GM23338 (cell line): ENCODE results near the gene RNF31. TPM values are rescaled to one million over a fixed set of nuclear protein-coding genes. Genes with fewer than 3 reads are reported as not detected.

ENCODE experiments used
- ATAC-seq: fragments of 200-7000 bp; cut with Tn5 transposase; 3 replicates; pipeline ENCODE4 v1.9.1; 2020
- DNase-seq: peaks from one replicate; pipeline ENCODE4 v3.0.0-alpha.2; 2015; ENCODE audit warnings: low spot score
- H2AFZ ChIP-seq: fragments of 200-600 bp; sonication (generic); 2 replicates; pipeline ENCODE4 v1.8.0; 2016; ENCODE audit warnings: antibody characterized with exemption, mild to moderate bottlenecking, moderate library complexity
- H3F3A ChIP-seq: fragments of 200-600 bp; sonication (generic); replicated peaks from 2 replicates; pipeline ENCODE4 v1.8.0; 2017; ENCODE audit warnings: antibody characterized with exemption, mixed run types, low read depth
- H3K27ac ChIP-seq: fragments of 200-600 bp; sonication (generic); 2 replicates; pipeline ENCODE4 v1.6.1; 2016; ENCODE audit warnings: low read depth
- H3K27me3 ChIP-seq: fragments of 200-600 bp; sonication (generic); 2 replicates; pipeline ENCODE4 v1.8.0; 2016; ENCODE audit warnings: mild to moderate bottlenecking, mixed run types, moderate library complexity; ENCODE audit not compliant: insufficient read depth
- H3K36me3 ChIP-seq: fragments of 200-600 bp; sonication (generic); 2 replicates; pipeline ENCODE4 v1.8.0; 2016; ENCODE audit warnings: mild to moderate bottlenecking; ENCODE audit not compliant: insufficient read depth
- H3K4me1 ChIP-seq: fragments of 200-600 bp; sonication (generic); 2 replicates; pipeline ENCODE4 v1.8.0; 2016; ENCODE audit warnings: mild to moderate bottlenecking, moderate library complexity; ENCODE audit not compliant: insufficient read depth
- H3K4me2 ChIP-seq: fragments of 200-600 bp; sonication (generic); 2 replicates; pipeline ENCODE4 v1.7.1; 2017; ENCODE audit warnings: mixed run types
- H3K4me3 ChIP-seq: fragments of 200-600 bp; sonication (generic); 2 replicates; pipeline ENCODE4 v1.6.1; 2016; ENCODE audit warnings: mixed run types
- H3K79me2 ChIP-seq: fragments of 200-600 bp; sonication (generic); replicated peaks from 2 replicates; pipeline ENCODE4 v1.8.0; 2017; ENCODE audit warnings: mild to moderate bottlenecking; ENCODE audit not compliant: insufficient read depth
- H3K9me2 ChIP-seq: fragments of 200-600 bp; sonication (generic); 2 replicates; pipeline ENCODE4 v1.8.0; 2017; ENCODE audit not compliant: insufficient read depth
- H4K20me1 ChIP-seq: fragments of 200-600 bp; sonication (generic); replicated peaks from 2 replicates; pipeline ENCODE4 v1.8.0; 2017; ENCODE audit warnings: mild to moderate bottlenecking; ENCODE audit not compliant: insufficient read depth
- H3K27ac Mint-ChIP-seq: 2 replicates; pipeline ENCODE4 v1.8.0; 2020; ENCODE audit warnings: inconsistent platforms, mild to moderate bottlenecking, moderate library complexity, mixed read lengths
- H3K27me3 Mint-ChIP-seq: 3 replicates; pipeline ENCODE4 v1.8.0; 2022; ENCODE audit warnings: low read depth, mild to moderate bottlenecking, moderate library complexity, mixed read lengths, inconsistent platforms; ENCODE audit not compliant: insufficient read depth, poor library complexity
- H3K36me3 Mint-ChIP-seq: 3 replicates; pipeline ENCODE4 v1.8.0; 2021; ENCODE audit warnings: low read depth, mild to moderate bottlenecking, inconsistent platforms, moderate library complexity, mixed read lengths
- H3K4me1 Mint-ChIP-seq: 3 replicates; pipeline ENCODE4 v1.8.0; 2020; ENCODE audit warnings: mild to moderate bottlenecking, inconsistent platforms, mixed read lengths
- H3K4me3 Mint-ChIP-seq: 3 replicates; pipeline ENCODE4 v1.8.0; 2021; ENCODE audit warnings: moderate library complexity, mild to moderate bottlenecking, inconsistent platforms, mixed read lengths
- H3K9me3 Mint-ChIP-seq: 3 replicates; pipeline ENCODE4 v1.8.0; 2020; ENCODE audit warnings: moderate library complexity, mild to moderate bottlenecking, inconsistent platforms, mixed read lengths
- EZH2 ChIP-seq: fragments of 200-600 bp; sonication (generic); IDR thresholded peaks from one replicate; pipeline ENCODE4 v1.8.0; 2017; ENCODE audit warnings: antibody characterized with exemption, mild to moderate bottlenecking, low read depth; ENCODE audit not compliant: unreplicated experiment
- EZH2phosphoT487 ChIP-seq: fragments of 200-600 bp; sonication (generic); IDR thresholded peaks from one replicate; pipeline ENCODE4 v1.8.1; 2018; ENCODE audit warnings: antibody characterized with exemption; ENCODE audit not compliant: unreplicated experiment
- JUNB ChIP-seq: IDR thresholded peaks from one replicate; pipeline ENCODE4 v1.6.1; 2016; ENCODE audit warnings: antibody characterized with exemption; ENCODE audit not compliant: unreplicated experiment
- NANOG ChIP-seq: IDR thresholded peaks from 2 replicates; pipeline ENCODE4 v1.6.1; 2016; ENCODE audit warnings: antibody characterized with exemption, borderline replicate concordance
- REST ChIP-seq: IDR thresholded peaks from one replicate; pipeline ENCODE4 v1.6.1; 2018; ENCODE audit warnings: antibody characterized with exemption; ENCODE audit not compliant: unreplicated experiment
- ZNF331 ChIP-seq: fragments of 250-450 bp; sonication (Bioruptor Pico); IDR thresholded peaks from 2 replicates; pipeline ENCODE4 v1.5.0; 2020; ENCODE audit warnings: low read depth, mild to moderate bottlenecking, moderate library complexity
- ZNF462 ChIP-seq: fragments of 250-450 bp; sonication (Bioruptor Pico); IDR thresholded peaks from 2 replicates; pipeline ENCODE4 v1.5.0; 2020; ENCODE audit warnings: mild to moderate bottlenecking, moderate library complexity
- polyA plus RNA-seq: library from polyadenylated mRNA; unstranded; fragments of >200 nt; fragmentation: Nextera tagmentation; extraction: Ambion mirVana; gene quantifications from 2 replicates; pipeline ENCODE4 v1.2.1, GENCODE V29; 2016
- total RNA-seq: library from RNA; depleted of rRNA; stranded (reverse); fragments of >200 nt; shearing (Covaris generic); gene quantifications from 2 replicates; pipeline ENCODE4 v1.2.3, GENCODE V29; 2014

The RNF31 gene
- total and polyA plus RNA-seq, 2 experiments from 2014 or later: 54.8 to 87.4 TPM

- no peaks in the 10 kb centered on the region for H3K9me3 Mint-ChIP-seq
- TF ChIP-seq JUNB (no peak), EZH2 (no peak), REST (no peak), EZH2phosphoT487 (no peak), ZNF331 (CRISPR knock-in tag) (no peak), ZNF462 (CRISPR knock-in tag) (no peak), NANOG (no peak)
- no peaks in the 10 kb centered on the region; the same call in 1 of the 2 replicates for H3K36me3 ChIP-seq
- no peaks in the 10 kb centered on the region for H3K9me2 ChIP-seq
- H3K4me1 Mint-ChIP-seq: 0 out of 3 replicates have a peak, but pooled peaks cover 2% of the 10 kb centered on the region
- 0 out of 2 replicates have a peak, but pooled peaks cover 3% of the 10 kb centered on the region for H3K4me1 ChIP-seq
- H3K36me3 Mint-ChIP-seq: peaks cover 48% of the 10 kb centered on the region
- no peak overlapping the region for H3K27ac Mint-ChIP-seq
- no peak for DNase-seq
- no peak overlapping the region for H2AFZ ChIP-seq
- H3K79me2 ChIP-seq: no peaks in the 10 kb centered on the region
- no peak overlapping the region for H3K4me3 ChIP-seq
- no peak overlapping the region for H3K4me3 Mint-ChIP-seq
- no peak for ATAC-seq
- H3K27me3 Mint-ChIP-seq: peaks cover 32% of the 10 kb centered on the region
- H4K20me1 ChIP-seq: no peaks in the 10 kb centered on the region; the same call in 1 of the 2 replicates
- H3K27me3 ChIP-seq: no peaks in the 10 kb centered on the region
- peaks cover 7% of the 10 kb centered on the region; the same call in 1 of the 2 replicates for H3F3A ChIP-seq
- no peak overlapping the region for H3K4me2 ChIP-seq
- H3K27ac ChIP-seq: no peak overlapping the region
These were observed 29.3 kb downstream of the RNF31 start for GRCh38 chr14:24176599-24176998.
